RKO (cell line): ENCODE data around the gene ADAMTS6.
"Not testable (repeated sequence)": the region's sequence is repeated elsewhere in the genome, so short reads cannot be mapped to it uniquely, and the experiment has no call there.

ENCODE experiments used
- DNase-seq: peaks from one replicate; pipeline ENCODE4 v3.0.0-alpha.2; 2016; ENCODE audit warnings: low spot score

The ADAMTS6 gene

GRCh38 chr5:65462139-65462705, 19.5 kb downstream of the ADAMTS6 start:
- no peak for DNase-seq

- DNase-seq, result no peak
Measured at GRCh38 chr5:65461490-65461889, 20.2 kb downstream of the ADAMTS6 start.

GRCh38 chr5:65459995-65460394, 21.7 kb downstream of the ADAMTS6 start:
- DNase-seq, result no peak

GRCh38 chr5:65455064-65455463, 26.7 kb downstream of the ADAMTS6 start:
- DNase-seq, result no peak

GRCh38 chr5:65451436-65451835, 30.3 kb downstream of the ADAMTS6 start:
- DNase-seq, result no peak

- no peak for DNase-seq
Measured at GRCh38 chr5:65446682-65447081, 35.0 kb downstream of the ADAMTS6 start.

- DNase-seq, result no peak
Measured at GRCh38 chr5:65441800-65442199, 39.9 kb downstream of the ADAMTS6 start.

GRCh38 chr5:65440456-65440855, 41.3 kb downstream of the ADAMTS6 start:
- DNase-seq, result no peak

- no peak for DNase-seq
Measured at GRCh38 chr5:65434122-65434521, 47.6 kb downstream of the ADAMTS6 start.

GRCh38 chr5:65426656-65427055, 55.1 kb downstream of the ADAMTS6 start:
- DNase-seq, result no peak

- no peak for DNase-seq
Measured at GRCh38 chr5:65423623-65424022, 58.1 kb downstream of the ADAMTS6 start.

- no peak for DNase-seq
Measured at GRCh38 chr5:65418661-65419060, 63.1 kb downstream of the ADAMTS6 start.

GRCh38 chr5:65413822-65414221, 67.9 kb downstream of the ADAMTS6 start:
- no peak for DNase-seq

GRCh38 chr5:65412842-65413241, 68.9 kb downstream of the ADAMTS6 start:
- no peak for DNase-seq

GRCh38 chr5:65411356-65411755, 70.4 kb downstream of the ADAMTS6 start:
- no peak for DNase-seq

- peak; percentile 9 for DNase-seq
Measured at GRCh38 chr5:65395526-65396155, 86.1 kb downstream of the ADAMTS6 start.

GRCh38 chr5:65394087-65394486, 87.6 kb downstream of the ADAMTS6 start:
- DNase-seq, result no peak

GRCh38 chr5:65391591-65391990, 90.1 kb downstream of the ADAMTS6 start:
- no peak for DNase-seq

GRCh38 chr5:65390208-65390607, 91.5 kb downstream of the ADAMTS6 start:
- no peak for DNase-seq

- no peak for DNase-seq
Measured at GRCh38 chr5:65383859-65384258, 97.9 kb downstream of the ADAMTS6 start.

- DNase-seq, result peak; percentile 31
Measured at GRCh38 chr5:65382582-65382981, 99.1 kb downstream of the ADAMTS6 start.

GRCh38 chr5:65370505-65370904, 111.2 kb downstream of the ADAMTS6 start:
- DNase-seq, result not testable (repeated sequence)

GRCh38 chr5:65366655-65367054, 115.1 kb downstream of the ADAMTS6 start:
- DNase-seq, result no peak

- DNase-seq, result no peak
Measured at GRCh38 chr5:65364907-65365306, 116.8 kb downstream of the ADAMTS6 start.
